H9 (cell line): ENCODE results near the gene C20orf204. TPM values are rescaled to one million over a fixed set of nuclear protein-coding genes. Genes with fewer than 3 reads are reported as not detected.

ENCODE experiments used
- DNase-seq: peaks from one replicate; pipeline ENCODE4 v3.0.0-alpha.2; 2017
- H2AFZ ChIP-seq: one replicate; pipeline ENCODE4 v1.6.1; 2013; ENCODE audit warnings: mild to moderate bottlenecking, low read length, control low read depth, moderate library complexity
- H2AK5ac ChIP-seq: 2 replicates; pipeline ENCODE4 v1.6.1; 2013; ENCODE audit warnings: low read length, control low read depth, mixed read lengths; ENCODE audit not compliant: insufficient read length
- H2BK120ac ChIP-seq: one replicate; pipeline ENCODE4 v1.6.1; 2013; ENCODE audit warnings: low read depth, mild to moderate bottlenecking, low read length, control low read depth, inconsistent platforms; ENCODE audit not compliant: poor library complexity, severe bottlenecking
- H2BK12ac ChIP-seq: 2 replicates; pipeline ENCODE4 v1.6.1; 2013; ENCODE audit warnings: low read length, control low read depth, mixed read lengths, low read depth; ENCODE audit not compliant: insufficient read length
- H2BK15ac ChIP-seq: 2 replicates; pipeline ENCODE4 v1.6.1; 2013; ENCODE audit warnings: low read depth, low read length, control low read depth
- H2BK20ac ChIP-seq: one replicate; pipeline ENCODE4 v1.6.1; 2013; ENCODE audit warnings: low read depth, mild to moderate bottlenecking, low read length, control low read depth, inconsistent platforms; ENCODE audit not compliant: poor library complexity, severe bottlenecking
- H2BK5ac ChIP-seq: 2 replicates; pipeline ENCODE4 v1.6.1; 2013; ENCODE audit warnings: low read length, control low read depth, mixed read lengths; ENCODE audit not compliant: insufficient read length
- H3K14ac ChIP-seq: 2 replicates; pipeline ENCODE4 v1.6.1; 2013; ENCODE audit warnings: low read length, control low read depth; ENCODE audit not compliant: insufficient read depth
- H3K18ac ChIP-seq: 2 replicates; pipeline ENCODE4 v1.6.1; 2013; ENCODE audit warnings: low read depth, mild to moderate bottlenecking, mixed read lengths, low read length, control low read depth; ENCODE audit not compliant: insufficient read length
- H3K23ac ChIP-seq: 2 replicates; pipeline ENCODE4 v1.6.1; 2013; ENCODE audit warnings: low read length, control low read depth, mixed read lengths, low read depth; ENCODE audit not compliant: insufficient read length
- H3K23me2 ChIP-seq: 2 replicates; pipeline ENCODE4 v1.6.1; 2013; ENCODE audit warnings: low read depth, mild to moderate bottlenecking, mixed read lengths, low read length, control low read depth; ENCODE audit not compliant: insufficient read length, poor library complexity, severe bottlenecking
- H3K27ac ChIP-seq: 2 replicates; pipeline ENCODE4 v1.5.1; 2013; ENCODE audit warnings: low read length, control low read depth, mixed read lengths, low read depth; ENCODE audit not compliant: insufficient read length
- H3K27me3 ChIP-seq: 2 replicates; pipeline ENCODE4 v1.6.1; 2013; ENCODE audit warnings: low read length, control low read depth, inconsistent platforms; ENCODE audit not compliant: insufficient read depth
- H3K4ac ChIP-seq: 2 replicates; pipeline ENCODE4 v1.6.1; 2013; ENCODE audit warnings: low read depth, mild to moderate bottlenecking, control low read depth, inconsistent platforms, low read length, moderate library complexity
- H3K4me1 ChIP-seq: 2 replicates; pipeline ENCODE4 v1.6.1; 2013; ENCODE audit warnings: low read length, control low read depth, inconsistent platforms; ENCODE audit not compliant: insufficient read depth
- H3K4me2 ChIP-seq: 2 replicates; pipeline ENCODE4 v1.6.1; 2013; ENCODE audit warnings: low read length, control low read depth, mixed read lengths; ENCODE audit not compliant: insufficient read length, insufficient read depth
- H3K56ac ChIP-seq: 2 replicates; pipeline ENCODE4 v1.6.1; 2013; ENCODE audit warnings: low read depth, mild to moderate bottlenecking, mixed read lengths, low read length, control low read depth; ENCODE audit not compliant: insufficient read length
- H3K79me1 ChIP-seq: 2 replicates; pipeline ENCODE4 v1.6.1; 2013; ENCODE audit warnings: low read depth, mild to moderate bottlenecking, moderate library complexity, low read length, control low read depth, inconsistent platforms; ENCODE audit not compliant: insufficient read depth, poor library complexity, severe bottlenecking
- H3K79me2 ChIP-seq: 2 replicates; pipeline ENCODE4 v1.6.1; 2013; ENCODE audit warnings: low read length, control low read depth, inconsistent platforms; ENCODE audit not compliant: insufficient read depth
- H3K9ac ChIP-seq: 2 replicates; pipeline ENCODE4 v1.6.1; 2013; ENCODE audit warnings: low read length, control low read depth, mixed read lengths; ENCODE audit not compliant: insufficient read length; ENCODE audit errors: extremely low read depth
- H3K9me3 ChIP-seq: one replicate; pipeline ENCODE4 v1.6.1; 2013; ENCODE audit warnings: low read depth, low read length, inconsistent platforms; ENCODE audit not compliant: control insufficient read depth
- H3T11ph ChIP-seq: one replicate; pipeline ENCODE4 v1.6.1; 2013; ENCODE audit warnings: mild to moderate bottlenecking, low read length, control low read depth, inconsistent platforms
- H4K20me1 ChIP-seq: one replicate; pipeline ENCODE4 v1.6.1; 2013; ENCODE audit not compliant: control insufficient read depth, insufficient read length, insufficient read depth
- H4K5ac ChIP-seq: 2 replicates; pipeline ENCODE4 v1.6.1; 2013; ENCODE audit warnings: low read depth, mild to moderate bottlenecking, mixed read lengths, low read length, control low read depth; ENCODE audit not compliant: insufficient read length
- H4K8ac ChIP-seq: replicated peaks from 2 replicates; pipeline ENCODE4 v1.6.1; 2013; ENCODE audit warnings: low read length, control low read depth, mixed read lengths, low read depth; ENCODE audit not compliant: insufficient read length
- H4K91ac ChIP-seq: 2 replicates; pipeline ENCODE4 v1.6.1; 2013; ENCODE audit warnings: low read depth, mild to moderate bottlenecking, moderate library complexity, mixed read lengths, low read length, control low read depth; ENCODE audit not compliant: insufficient read length
- H3K27ac Mint-ChIP-seq, 3 experiments: 2 replicates in 2 of 3; 3 replicates in 1 of 3; pipeline ENCODE4 v1.8.0; 2020 to 2021; ENCODE audit warnings: mixed read lengths in 3 of 3, mild to moderate bottlenecking in 1 of 3, moderate library complexity in 1 of 3
- H3K27me3 Mint-ChIP-seq: 2 replicates; pipeline ENCODE4 v1.8.0; 2021; ENCODE audit warnings: low read depth, mild to moderate bottlenecking, moderate library complexity, mixed read lengths
- H3K36me3 Mint-ChIP-seq, 3 experiments: 2 replicates in 2 of 3; 3 replicates in 1 of 3; pipeline ENCODE4 v1.8.0; 2020 to 2021; ENCODE audit warnings: low read depth in 3 of 3, mixed read lengths in 3 of 3; ENCODE audit not compliant: insufficient read depth in 1 of 3
- H3K4me1 Mint-ChIP-seq, 2 experiments: 2 replicates each; pipeline ENCODE4 v1.8.0; 2020; ENCODE audit warnings: mixed read lengths in 2 of 2
- H3K4me3 Mint-ChIP-seq, 2 experiments: 2 replicates in 1 of 2; 3 replicates in 1 of 2; pipeline ENCODE4 v1.8.0; 2020 to 2021; ENCODE audit warnings: mild to moderate bottlenecking in 2 of 2, mixed read lengths in 2 of 2, moderate library complexity in 1 of 2
- H3K9me3 Mint-ChIP-seq, 2 experiments: 2 replicates in 1 of 2; 3 replicates in 1 of 2; pipeline ENCODE4 v1.8.0; 2020; ENCODE audit warnings: mild to moderate bottlenecking in 2 of 2, mixed read lengths in 2 of 2, moderate library complexity in 1 of 2
- CTCF ChIP-seq: fragments of 200-600 bp; sonication (generic); conservative IDR thresholded peaks from 3 replicates; pipeline ENCODE4 v1.8.0; 2021; ENCODE audit warnings: antibody characterized with exemption, mild to moderate bottlenecking
- WGBS: extraction: QIAGEN DNeasy Blood & Tissue Kit; methylation state at CpG from one replicate; pipeline ENCODE4 v1.1.7; 2013; ENCODE audit warnings: missing lambda C conversion rate, low lambda C conversion rate, mixed read lengths; ENCODE audit not compliant: insufficient read length; ENCODE audit errors: extremely low coverage; 5-methylcytosine and 5-hydroxymethylcytosine counted together
- total RNA-seq: library from RNA; stranded (reverse); gene quantifications from 2 replicates; pipeline ENCODE4 v1.2.1, GENCODE V29; 2021

The C20orf204 gene
- total RNA-seq, 1 experiment from 2014 or later: 2.2 TPM

- H4K91ac ChIP-seq: no peak within 1 kb of the TSS
- H3K27me3 ChIP-seq: peaks cover 5% of the 10 kb centered on the region; the same call in 1 of the 2 replicates
- no peak within 1 kb of the TSS for H3K18ac ChIP-seq
- peaks cover 20% of the 10 kb centered on the region for H3K23me2 ChIP-seq
- peaks cover 43% of the 10 kb centered on the region for H3K27me3 Mint-ChIP-seq
- no peak within 1 kb of the TSS for H2BK5ac ChIP-seq
- no peak within 1 kb of the TSS for H2BK120ac ChIP-seq
- H2AK5ac ChIP-seq: no peak within 1 kb of the TSS
- H3K23ac ChIP-seq: no peak within 1 kb of the TSS
- no CpG with 5 or more reads among the region's 62 CpGs for WGBS
- TF ChIP-seq CTCF: no peak
- peaks cover 0 to 2% of the 10 kb centered on the region in 2 experiments; a peak in 1 of 5 replicates for H3K9me3 Mint-ChIP-seq
- no peaks in the 10 kb centered on the region for H3K79me1 ChIP-seq
- no peaks in the 10 kb centered on the region for H4K20me1 ChIP-seq
- H2AFZ ChIP-seq: no peak within 1 kb of the TSS
- H2BK20ac ChIP-seq: no peak within 1 kb of the TSS
- H2BK15ac ChIP-seq: no peak within 1 kb of the TSS
- no peak within 1 kb of the TSS for H4K8ac ChIP-seq
- no peak within 1 kb of the TSS for H3T11ph ChIP-seq
- H3K36me3 Mint-ChIP-seq: no peaks in the 10 kb centered on the region; a peak in 1 of 7 replicates
- H3K4me3 Mint-ChIP-seq: peak within 1 kb of the TSS; percentile 67 to 85
- H3K27ac Mint-ChIP-seq: no peak within 1 kb of the TSS; a peak in 1 of 7 replicates
- DNase-seq: no peak
- no peaks in the 10 kb centered on the region; the same call in 1 of the 2 replicates for H3K4me1 ChIP-seq
- no peaks in the 10 kb centered on the region for H3K79me2 ChIP-seq
- H3K4me2 ChIP-seq: peak within 1 kb of the TSS; percentile 62
- H3K27ac ChIP-seq: no peak within 1 kb of the TSS
- no peak within 1 kb of the TSS for H3K14ac ChIP-seq
- no peak within 1 kb of the TSS for H3K56ac ChIP-seq
- no peak within 1 kb of the TSS for H4K5ac ChIP-seq
- H3K9ac ChIP-seq: no peak within 1 kb of the TSS
- peaks cover 32 to 43% of the 10 kb centered on the region in 2 experiments for H3K4me1 Mint-ChIP-seq
- no peak within 1 kb of the TSS for H3K4ac ChIP-seq
- no peak within 1 kb of the TSS for H2BK12ac ChIP-seq
- H3K9me3 ChIP-seq: no peaks in the 10 kb centered on the region
Observed at GRCh38 chr20:64080013-64080812, 44.2 kb downstream of the C20orf204 start, which contains the start of gene OPRL1. Gene OPRL1 (plus strand): TSS chr20:64080082. CDS start chr20:64092721, 12,639 bp downstream.
